Keratinocyte (primary cell): Measurements from ENCODE around the gene FHIT. TPM values are rescaled to one million over a fixed set of nuclear protein-coding genes. Genes with fewer than 3 reads are reported as not detected.

Source experiments
- DNase-seq: peaks from one replicate; pipeline ENCODE4 v3.0.0-alpha.2; 2011; ENCODE audit warnings: low read depth, missing footprints, low spot score
- FAIRE-seq: peaks from 2 replicates; lab custom pipeline; 2011; peaks lifted over from hg19 to GRCh38; lab: Jason Lieb, UNC
- H2AFZ ChIP-seq: 2 replicates; pipeline ENCODE4 v1.6.0; 2012; ENCODE audit warnings: low read length, control low read depth, inconsistent platforms; ENCODE audit not compliant: control insufficient read depth
- H3K27ac ChIP-seq: 2 replicates; pipeline ENCODE4 v1.5.1; 2011; ENCODE audit warnings: low read length; ENCODE audit not compliant: control insufficient read depth, insufficient read depth
- H3K27me3 ChIP-seq: 3 replicates; pipeline ENCODE4 v1.6.0; 2011; ENCODE audit warnings: low read length; ENCODE audit not compliant: control insufficient read depth, insufficient read depth; ENCODE audit errors: extremely low read depth
- H3K36me3 ChIP-seq, 2 experiments: 2 replicates in 1 of 2; 3 replicates in 1 of 2; pipeline ENCODE4 v1.5.1; 2011; ENCODE audit warnings: low read length in 2 of 2, mild to moderate bottlenecking in 1 of 2; ENCODE audit not compliant: control insufficient read depth in 2 of 2, insufficient read depth in 2 of 2; ENCODE audit errors: extremely low read depth in 1 of 2
- H3K4me1 ChIP-seq: 3 replicates; pipeline ENCODE4 v1.5.1; 2011; ENCODE audit warnings: low read length; ENCODE audit not compliant: control insufficient read depth, insufficient read depth; ENCODE audit errors: extremely low read depth
- H3K4me2 ChIP-seq: 3 replicates; pipeline ENCODE4 v1.6.0; 2011; ENCODE audit warnings: low read depth, low read length; ENCODE audit not compliant: control insufficient read depth, insufficient read depth; ENCODE audit errors: extremely low read depth
- H3K4me3 ChIP-seq, 3 experiments: fragments of 200-600 bp in 1 of 3; sonication (generic) in 1 of 3; 2 replicates in 2 of 3; 3 replicates in 1 of 3; pipeline ENCODE4 v1.5.1; 2011 to 2016; ENCODE audit warnings: low read length in 3 of 3, mild to moderate bottlenecking in 3 of 3, control low read depth in 2 of 3, inconsistent platforms in 1 of 3, low read depth in 1 of 3, mixed read lengths in 1 of 3, mixed run types in 1 of 3, moderate library complexity in 1 of 3; ENCODE audit not compliant: control insufficient read depth in 2 of 3, insufficient read depth in 2 of 3; ENCODE audit errors: extremely low read depth in 1 of 3
- H3K79me2 ChIP-seq: 2 replicates; pipeline ENCODE4 v1.6.0; 2012; ENCODE audit warnings: low read length; ENCODE audit not compliant: control insufficient read depth, insufficient read depth
- H3K9ac ChIP-seq: 3 replicates; pipeline ENCODE4 v1.6.0; 2011; ENCODE audit warnings: low read length; ENCODE audit not compliant: control insufficient read depth, insufficient read depth; ENCODE audit errors: extremely low read depth
- H3K9me1 ChIP-seq: 3 replicates; pipeline ENCODE4 v1.6.0; 2011; ENCODE audit warnings: low read length; ENCODE audit not compliant: control insufficient read depth, insufficient read depth; ENCODE audit errors: extremely low read depth
- H3K9me3 ChIP-seq: 2 replicates; pipeline ENCODE4 v1.5.1; 2012; ENCODE audit warnings: low read depth, low read length; ENCODE audit not compliant: control insufficient read depth
- H4K20me1 ChIP-seq: 3 replicates; pipeline ENCODE4 v1.6.0; 2011; ENCODE audit warnings: low read length; ENCODE audit not compliant: control insufficient read depth, insufficient read depth; ENCODE audit errors: extremely low read depth
- CTCF ChIP-seq, 3 experiments: IDR thresholded peaks in 1 of 3; conservative IDR thresholded peaks in 1 of 3; optimal IDR thresholded peaks in 1 of 3; 2 replicates in 2 of 3; 3 replicates in 1 of 3; pipeline versions ENCODE3 to v1.5.1; 2011; ENCODE audit warnings: low read length in 3 of 3, mild to moderate bottlenecking in 3 of 3, moderate library complexity in 2 of 3, control low read depth in 1 of 3, inconsistent platforms in 1 of 3; ENCODE audit not compliant: insufficient read depth in 2 of 3; ENCODE audit errors: extremely low read depth in 1 of 3
- EZH2 ChIP-seq: IDR thresholded peaks from one replicate; pipeline ENCODE4 v1.6.1; 2012; ENCODE audit warnings: inconsistent platforms, mild to moderate bottlenecking, low read length, moderate library complexity
- dilution Hi-C: fragments of 300-500 bp; cut with MboI; formaldehyde crosslinking; loops from one replicate; pipeline ENCODE4 v1.7.0; 2020; ENCODE audit warnings: low sequenced_read_pairs; ENCODE audit not compliant: extremely low pct_ligation_motif_present
- polyA plus RNA-seq, 5 experiments: library from polyadenylated mRNA; depleted of rRNA in 3 of 5; stranded (reverse) in 3 of 5; stranded (forward) in 1 of 5; unstranded in 1 of 5; fragments of >200 nt; gene quantifications; 1 replicate in 1 of 5; 2 replicates in 3 of 5; 3 replicates in 1 of 5; pipeline versions ENCODE4 v1.2.1 to v1.2.3, GENCODE V29; 2011 to 2012; ENCODE audit warnings: missing spikeins in 2 of 5, low read depth in 1 of 5, low replicate concordance in 1 of 5

The FHIT gene
- polyA plus RNA-seq, 1 donor (not counting 4 experiments of a cell fraction or from before 2014, with no cell fraction given) = 2.2 TPM

GRCh38 chr3:60399861-60400845, 851.1 kb downstream of the FHIT start:
- DNase-seq = no peak
- no peak overlapping the region for H3K4me2 ChIP-seq
- dilution Hi-C loops = no loop called here
- no peak overlapping the region for H2AFZ ChIP-seq
- H3K36me3 ChIP-seq = no peaks in the 10 kb centered on the region
- H3K4me3 ChIP-seq = no peak overlapping the region
- no peak overlapping the region for H3K9ac ChIP-seq
- H3K27ac ChIP-seq = no peak overlapping the region
- TF ChIP-seq CTCF (optimal IDR thresholded peaks at IDR 0.05 in 1 of 3, IDR thresholded peaks at IDR 0.05 in 1 of 3, conservative IDR thresholded peaks at IDR 0.05 in 1 of 3; ENCODE audit: extremely low read depth in 1 of 3, insufficient read depth in 2 of 3, low read length in 3 of 3) (no peak), EZH2 (no peak)
- no peaks in the 10 kb centered on the region for H4K20me1 ChIP-seq
- no peak for FAIRE-seq
- H3K9me1 ChIP-seq = no peaks in the 10 kb centered on the region
- no peaks in the 10 kb centered on the region for H3K79me2 ChIP-seq
- H3K9me3 ChIP-seq = no peaks in the 10 kb centered on the region
- H3K4me1 ChIP-seq = no peaks in the 10 kb centered on the region
- H3K27me3 ChIP-seq = no peaks in the 10 kb centered on the region

- TF ChIP-seq CTCF (optimal IDR thresholded peaks at IDR 0.05 in 1 of 3, IDR thresholded peaks at IDR 0.05 in 1 of 3, conservative IDR thresholded peaks at IDR 0.05 in 1 of 3; ENCODE audit: extremely low read depth in 1 of 3, insufficient read depth in 2 of 3, low read length in 3 of 3) (no peak), EZH2 (no peak)
- Histone ChIP-seq H3K9ac (no peak overlapping the region), H3K79me2 (no peaks in the 10 kb centered on the region), H3K36me3 (no peaks in the 10 kb centered on the region), H3K4me1 (no peaks in the 10 kb centered on the region), H3K27ac (no peak overlapping the region), H3K4me3 (no peak overlapping the region), H3K9me3 (no peaks in the 10 kb centered on the region), H2AFZ (no peak overlapping the region), H3K9me1 (no peaks in the 10 kb centered on the region), H3K27me3 (no peaks in the 10 kb centered on the region), H3K4me2 (no peak overlapping the region), H4K20me1 (no peaks in the 10 kb centered on the region)
- DNase-seq (no peak), FAIRE-seq (no peak)
- dilution Hi-C loops = no loop called here
Observed at GRCh38 chr3:60399292-60399691, 852.0 kb downstream of the FHIT start.
